HepG2 (cell line): ENCODE measurements around the gene HSP90AB1. TPM values are rescaled to one million over a fixed set of nuclear protein-coding genes. Genes with fewer than 3 reads are reported as not detected.

ENCODE experiments used
- AGO1 ChIP-seq: fragments of 200-400 bp; formaldehyde crosslinking; IDR thresholded peaks from 2 replicates; pipeline ENCODE4 v1.6.1; 2017; ENCODE audit warnings: mild to moderate bottlenecking, low read depth, low read length, moderate library complexity; ENCODE audit not compliant: poor library complexity, severe bottlenecking
- ATAD3A ChIP-seq: sonication (generic); formaldehyde crosslinking; IDR thresholded peaks from 2 replicates; pipeline ENCODE4 v1.4.0; 2020; ENCODE audit warnings: missing genetic modification reagents
- E2F1 ChIP-seq: sonication (generic); formaldehyde crosslinking; IDR thresholded peaks from 2 replicates; pipeline ENCODE4 v1.5.0; 2020; ENCODE audit warnings: missing genetic modification reagents
- HINFP ChIP-seq: sonication (generic); formaldehyde crosslinking; IDR thresholded peaks from 2 replicates; pipeline ENCODE4 v1.4.0; 2020; ENCODE audit warnings: low read depth, mild to moderate bottlenecking, missing genetic modification reagents
- HNF1B ChIP-seq: sonication (generic); formaldehyde crosslinking; IDR thresholded peaks from 2 replicates; pipeline ENCODE4 v1.5.1; 2020; ENCODE audit warnings: mild to moderate bottlenecking, moderate library complexity, missing genetic modification reagents
- KDM2A ChIP-seq: sonication (generic); formaldehyde crosslinking; IDR thresholded peaks from 2 replicates; pipeline ENCODE4 v1.4.0; 2020; ENCODE audit warnings: low read depth, missing genetic modification reagents, borderline replicate concordance
- MTA3 ChIP-seq: sonication (generic); formaldehyde crosslinking; IDR thresholded peaks from 2 replicates; pipeline ENCODE4 v1.4.0; 2020; ENCODE audit warnings: missing genetic modification reagents
- PAF1 ChIP-seq: IDR thresholded peaks from 2 replicates; pipeline ENCODE4 v1.6.1; 2016; ENCODE audit warnings: missing genetic modification reagents, missing compliant biosample characterization
- POLR2G ChIP-seq: fragments of 200-400 bp; formaldehyde crosslinking; IDR thresholded peaks from 2 replicates; pipeline ENCODE4 v1.6.1; 2018; ENCODE audit warnings: mild to moderate bottlenecking, low read depth, low read length, moderate library complexity
- RAD21 ChIP-seq: fragments of 450-650 bp; formaldehyde crosslinking; IDR thresholded peaks from 2 replicates; pipeline ENCODE4 v1.5.0; 2020; ENCODE audit warnings: mild to moderate bottlenecking
- RBAK ChIP-seq: sonication (generic); formaldehyde crosslinking; IDR thresholded peaks from 2 replicates; pipeline ENCODE4 v1.5.1; 2020; ENCODE audit warnings: mild to moderate bottlenecking, missing genetic modification reagents
- RCOR2 ChIP-seq: IDR thresholded peaks from 2 replicates; pipeline ENCODE4 v1.6.1; 2016; ENCODE audit warnings: missing biosample characterization, missing genetic modification reagents
- RORA ChIP-seq: sonication (generic); formaldehyde crosslinking; IDR thresholded peaks from 2 replicates; pipeline ENCODE4 v1.5.0; 2020; ENCODE audit warnings: mild to moderate bottlenecking, missing genetic modification reagents, moderate library complexity
- ZEB1 ChIP-seq: IDR thresholded peaks from 2 replicates; pipeline ENCODE4 v1.6.1; 2012; ENCODE audit warnings: mild to moderate bottlenecking, low read depth, inconsistent platforms; ENCODE audit not compliant: insufficient replicate concordance
- ZNF326 ChIP-seq: sonication (generic); formaldehyde crosslinking; IDR thresholded peaks from 2 replicates; pipeline ENCODE4 v1.4.0; 2020; ENCODE audit warnings: missing genetic modification reagents, borderline replicate concordance
- ZNF782 ChIP-seq: sonication (generic); formaldehyde crosslinking; IDR thresholded peaks from 2 replicates; pipeline ENCODE4 v1.4.0; 2020; ENCODE audit warnings: missing genetic modification reagents, mild to moderate bottlenecking, borderline replicate concordance
- ZNF839 ChIP-seq: sonication (generic); formaldehyde crosslinking; IDR thresholded peaks from 2 replicates; pipeline ENCODE4 v1.4.0; 2020; ENCODE audit warnings: missing genetic modification reagents, mild to moderate bottlenecking, borderline replicate concordance
- ZSCAN29 ChIP-seq: sonication (generic); formaldehyde crosslinking; conservative IDR thresholded peaks from 2 replicates; pipeline ENCODE4 v1.4.0; 2020; ENCODE audit warnings: mild to moderate bottlenecking, missing genetic modification reagents
- ZZZ3 ChIP-seq: sonication (generic); formaldehyde crosslinking; IDR thresholded peaks from 2 replicates; pipeline ENCODE4 v1.4.0; 2020; ENCODE audit warnings: missing genetic modification reagents, mild to moderate bottlenecking, borderline replicate concordance
- polyA plus RNA-seq, 8 experiments: library from polyadenylated mRNA; depleted of rRNA in 3 of 8; stranded (reverse) in 7 of 8; unstranded in 1 of 8; fragments of >200 nt; fragmentation: Illumina TruSeq in 4 of 8; extraction: Trizol in 4 of 8; gene quantifications; 2 replicates each; pipeline versions ENCODE4 v1.2.1 to v1.2.3, GENCODE V29; 2011 to 2016; ENCODE audit warnings: low read depth in 4 of 8, missing spikeins in 1 of 8, mixed read lengths in 1 of 8; ENCODE audit not compliant: insufficient read depth in 1 of 8
- total RNA-seq, 5 experiments: library from RNA; depleted of rRNA; stranded (reverse); fragments of >200 nt; fragmentation: Illumina TruSeq; extraction: Trizol; gene quantifications; 2 replicates each; pipeline ENCODE4 v1.2.3, GENCODE V29; 2016; ENCODE audit warnings: low read depth in 1 of 5
- TF ChIP-seq, protein P1 (sequence below): sonication (generic); formaldehyde crosslinking; IDR thresholded peaks from 2 replicates; pipeline ENCODE4 v1.8.0; 2022; ENCODE audit warnings: mild to moderate bottlenecking, missing genetic modification reagents

HSP90AB1 gene
- total and polyA plus RNA-seq, 2 of the 13 experiments (the other 11 are each of a cell fraction or from before 2014, with no cell fraction given): 1,325 to 1,472 TPM

DNA sequence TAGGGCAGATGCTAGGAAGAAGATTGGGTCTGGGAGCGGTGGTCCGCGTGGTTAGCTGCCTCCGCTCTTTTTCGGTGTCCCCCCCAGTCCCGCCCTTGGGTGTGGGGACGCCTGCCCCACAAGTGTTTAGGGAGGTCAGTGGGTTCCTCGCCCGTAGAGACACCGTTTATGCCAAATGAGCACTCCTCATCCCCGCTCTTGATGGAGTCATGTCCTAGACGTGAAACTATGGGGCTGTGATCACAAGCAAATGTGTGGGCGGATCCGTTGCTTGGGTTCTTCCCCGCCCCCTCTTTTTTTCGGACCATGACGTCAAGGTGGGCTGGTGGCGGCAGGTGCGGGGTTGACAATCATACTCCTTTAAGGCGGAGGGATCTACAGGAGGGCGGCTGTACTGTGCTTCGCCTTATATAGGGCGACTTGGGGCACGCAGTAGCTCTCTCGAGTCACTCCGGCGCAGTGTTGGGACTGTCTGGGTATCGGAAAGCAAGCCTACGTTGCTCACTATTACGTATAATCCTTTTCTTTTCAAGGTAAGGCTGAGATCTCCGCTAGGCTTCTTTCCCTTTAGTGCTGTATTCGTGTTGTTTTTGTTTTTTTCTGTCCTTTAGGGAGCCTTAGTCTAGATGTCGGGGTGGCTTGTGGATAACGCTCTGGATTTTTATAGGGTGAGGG, at the start of gene HSP90AB1 (continued):
- TF ChIP-seq E2F1 (CRISPR knock-in tag) (peak; percentile 73), ZZZ3 (CRISPR knock-in tag) (no peak; the same call in none of the 2 replicates), AGO1 (no peak), ZNF326 (CRISPR knock-in tag) (no peak), ZEB1 (peak; percentile 52), ZNF782 (0 out of 2 replicates have a peak, but pooled peaks have one; percentile 3), POLR2G (peak; percentile 100), RCOR2 (CRISPR knock-in tag) (0 out of 2 replicates have a peak, but pooled peaks have one; percentile 18), RORA (CRISPR knock-in tag) (no peak), KDM2A (peak; percentile 19; the same call in 1 of the 2 replicates), RAD21 (CRISPR knock-in tag) (peak; percentile 22; the same call in 1 of the 2 replicates), ZSCAN29 (peak; percentile 21; the same call in 1 of the 2 replicates), MTA3 (CRISPR knock-in tag) (no peak), ZNF839 (no peak), HINFP (CRISPR knock-in tag) (peak; percentile 40; the same call in 1 of the 2 replicates), HNF1B (CRISPR knock-in tag) (peak; percentile 48; the same call in 1 of the 2 replicates), ATAD3A (CRISPR knock-in tag) (peak; percentile 32; the same call in 1 of the 2 replicates), RBAK (no peak), PAF1 (no peak)
- TF ChIP-seq, protein P1, sequence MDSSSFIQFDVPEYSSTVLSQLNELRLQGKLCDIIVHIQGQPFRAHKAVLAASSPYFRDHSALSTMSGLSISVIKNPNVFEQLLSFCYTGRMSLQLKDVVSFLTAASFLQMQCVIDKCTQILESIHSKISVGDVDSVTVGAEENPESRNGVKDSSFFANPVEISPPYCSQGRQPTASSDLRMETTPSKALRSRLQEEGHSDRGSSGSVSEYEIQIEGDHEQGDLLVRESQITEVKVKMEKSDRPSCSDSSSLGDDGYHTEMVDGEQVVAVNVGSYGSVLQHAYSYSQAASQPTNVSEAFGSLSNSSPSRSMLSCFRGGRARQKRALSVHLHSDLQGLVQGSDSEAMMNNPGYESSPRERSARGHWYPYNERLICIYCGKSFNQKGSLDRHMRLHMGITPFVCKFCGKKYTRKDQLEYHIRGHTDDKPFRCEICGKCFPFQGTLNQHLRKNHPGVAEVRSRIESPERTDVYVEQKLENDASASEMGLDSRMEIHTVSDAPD (CRISPR knock-in tag): no peak
